GM13977 (cell line): Measurements from ENCODE around the gene GFPT2.

Source experiments
- DNase-seq: peaks from one replicate; pipeline ENCODE4 v3.0.0; 2012; ENCODE audit warnings: low spot score
- CTCF ChIP-seq: IDR thresholded peaks from 2 replicates; pipeline ENCODE4 v1.5.1; 2012; ENCODE audit warnings: mild to moderate bottlenecking, control low read depth; ENCODE audit not compliant: insufficient read depth; ENCODE audit errors: extremely low read depth, missing control alignments
- in situ Hi-C: fragments of 300-500 bp; cut with MboI; formaldehyde crosslinking; loops from one replicate; pipeline ENCODE4 v1.12.0; 2022; ENCODE audit warnings: low sequenced_read_pairs, low pct_unique_long_range_greater_than_20kb, mixed read lengths, inconsistent platforms; ENCODE audit not compliant: unreplicated experiment

GFPT2 gene

GRCh38 chr5:180330810-180331646 is 22.1 kb downstream of the GFPT2 start:
- in situ Hi-C loops = no loop called here
- no peak for DNase-seq
- no peak for TF ChIP-seq CTCF

- no peak for DNase-seq
- TF ChIP-seq CTCF = no peak
- in situ Hi-C loops = no loop called here
Measured at GRCh38 chr5:180330270-180330648, 22.9 kb downstream of the GFPT2 start.

- no peak for TF ChIP-seq CTCF
- in situ Hi-C loops = no loop called here
- no peak for DNase-seq
Measured at GRCh38 chr5:180329606-180330269, 23.4 kb downstream of the GFPT2 start.

GRCh38 chr5:180329138-180329435 is 24.0 kb downstream of the GFPT2 start:
- in situ Hi-C loops = no loop called here
- no peak for TF ChIP-seq CTCF
- DNase-seq = no peak

GRCh38 chr5:180328296-180329137 is 24.6 kb downstream of the GFPT2 start:
- peak; percentile 87 for TF ChIP-seq CTCF
- peak; percentile 88 for DNase-seq
- in situ Hi-C loops = no loop called here

GRCh38 chr5:180326989-180327565 is 26.1 kb downstream of the GFPT2 start:
- TF ChIP-seq CTCF = no peak
- no peak for DNase-seq
- in situ Hi-C loops = no loop called here
